Brain microvascular endothelial cell (primary cell): ENCODE measurements around the gene ZYX.
A peak's percentile ranks its signal among the peaks of the same experiment; 100 is the strongest.

Experiments
- DNase-seq: peaks from one replicate; pipeline ENCODE4 v3.0.0-alpha.2; 2020
- H3K27ac ChIP-seq: fragments of 250-450 bp; sonication (Bioruptor Pico); 2 replicates; pipeline ENCODE4 v1.5.1; 2020; ENCODE audit warnings: mild to moderate bottlenecking, moderate library complexity
- H3K27me3 ChIP-seq: fragments of 250-450 bp; sonication (Bioruptor Pico); replicated peaks from 2 replicates; pipeline ENCODE4 v1.5.1; 2020; ENCODE audit warnings: mild to moderate bottlenecking
- H3K36me3 ChIP-seq: fragments of 250-450 bp; sonication (Bioruptor Pico); replicated peaks from 2 replicates; pipeline ENCODE4 v1.5.1; 2020; ENCODE audit warnings: mild to moderate bottlenecking
- H3K4me3 ChIP-seq: 2 replicates; pipeline ENCODE4 v1.5.1; 2011; ENCODE audit warnings: low read depth, mild to moderate bottlenecking, control low read depth, low read length, moderate library complexity
- in situ Hi-C: cut with HindIII; loops from 2 replicates; pipeline ENCODE4 v1.10.0; 2017; ENCODE audit warnings: low sequenced_read_pairs, low pct_ligation_motif_present
- TF ChIP-seq, protein P1 (sequence below): IDR thresholded peaks from 2 replicates; pipeline ENCODE4 v1.5.1; 2011; ENCODE audit warnings: low read depth, mild to moderate bottlenecking, moderate library complexity, low read length, control low read depth, inconsistent platforms; ENCODE audit errors: missing control alignments

The ZYX gene

DNA sequence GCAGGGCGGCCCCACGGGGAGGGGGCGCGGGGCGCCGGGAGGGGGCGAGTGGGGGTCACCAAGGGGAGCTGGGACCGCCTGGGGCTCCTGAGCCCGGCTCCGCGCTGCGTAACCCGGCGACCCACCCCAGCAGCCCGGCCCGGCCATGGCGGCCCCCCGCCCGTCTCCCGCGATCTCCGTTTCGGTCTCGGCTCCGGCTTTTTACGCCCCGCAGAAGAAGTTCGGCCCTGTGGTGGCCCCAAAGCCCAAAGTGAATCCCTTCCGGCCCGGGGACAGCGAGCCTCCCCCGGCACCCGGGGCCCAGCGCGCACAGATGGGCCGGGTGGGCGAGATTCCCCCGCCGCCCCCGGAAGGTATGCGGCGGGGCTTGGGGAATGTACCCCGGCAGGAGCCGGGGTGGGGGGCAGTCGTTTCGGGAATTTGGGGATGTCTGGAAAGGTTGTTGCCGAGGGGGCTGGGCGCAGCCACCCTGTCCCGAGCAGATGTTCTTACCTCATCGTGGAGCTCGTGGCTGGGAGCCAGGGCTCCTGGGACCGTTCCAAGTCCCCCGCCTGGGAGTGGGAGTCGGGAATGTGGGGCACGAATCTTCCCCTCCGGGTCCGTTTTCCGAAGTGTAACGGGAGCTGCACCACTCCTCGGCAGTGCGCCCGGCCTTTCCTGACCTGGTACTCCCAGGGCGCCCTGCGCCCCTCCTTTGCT, 431 bp downstream of the ZYX start:
- TF ChIP-seq, protein P1, sequence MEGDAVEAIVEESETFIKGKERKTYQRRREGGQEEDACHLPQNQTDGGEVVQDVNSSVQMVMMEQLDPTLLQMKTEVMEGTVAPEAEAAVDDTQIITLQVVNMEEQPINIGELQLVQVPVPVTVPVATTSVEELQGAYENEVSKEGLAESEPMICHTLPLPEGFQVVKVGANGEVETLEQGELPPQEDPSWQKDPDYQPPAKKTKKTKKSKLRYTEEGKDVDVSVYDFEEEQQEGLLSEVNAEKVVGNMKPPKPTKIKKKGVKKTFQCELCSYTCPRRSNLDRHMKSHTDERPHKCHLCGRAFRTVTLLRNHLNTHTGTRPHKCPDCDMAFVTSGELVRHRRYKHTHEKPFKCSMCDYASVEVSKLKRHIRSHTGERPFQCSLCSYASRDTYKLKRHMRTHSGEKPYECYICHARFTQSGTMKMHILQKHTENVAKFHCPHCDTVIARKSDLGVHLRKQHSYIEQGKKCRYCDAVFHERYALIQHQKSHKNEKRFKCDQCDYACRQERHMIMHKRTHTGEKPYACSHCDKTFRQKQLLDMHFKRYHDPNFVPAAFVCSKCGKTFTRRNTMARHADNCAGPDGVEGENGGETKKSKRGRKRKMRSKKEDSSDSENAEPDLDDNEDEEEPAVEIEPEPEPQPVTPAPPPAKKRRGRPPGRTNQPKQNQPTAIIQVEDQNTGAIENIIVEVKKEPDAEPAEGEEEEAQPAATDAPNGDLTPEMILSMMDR: no peak
- H3K27ac ChIP-seq: peak overlapping the region; percentile 99
- peak overlapping the region; percentile 93 for H3K4me3 ChIP-seq
- peaks cover 47% of the 10 kb centered on the region for H3K36me3 ChIP-seq
- in situ Hi-C loops: no loop called here
- DNase-seq: peak; percentile 73
- no peaks in the 10 kb centered on the region for H3K27me3 ChIP-seq

DNA sequence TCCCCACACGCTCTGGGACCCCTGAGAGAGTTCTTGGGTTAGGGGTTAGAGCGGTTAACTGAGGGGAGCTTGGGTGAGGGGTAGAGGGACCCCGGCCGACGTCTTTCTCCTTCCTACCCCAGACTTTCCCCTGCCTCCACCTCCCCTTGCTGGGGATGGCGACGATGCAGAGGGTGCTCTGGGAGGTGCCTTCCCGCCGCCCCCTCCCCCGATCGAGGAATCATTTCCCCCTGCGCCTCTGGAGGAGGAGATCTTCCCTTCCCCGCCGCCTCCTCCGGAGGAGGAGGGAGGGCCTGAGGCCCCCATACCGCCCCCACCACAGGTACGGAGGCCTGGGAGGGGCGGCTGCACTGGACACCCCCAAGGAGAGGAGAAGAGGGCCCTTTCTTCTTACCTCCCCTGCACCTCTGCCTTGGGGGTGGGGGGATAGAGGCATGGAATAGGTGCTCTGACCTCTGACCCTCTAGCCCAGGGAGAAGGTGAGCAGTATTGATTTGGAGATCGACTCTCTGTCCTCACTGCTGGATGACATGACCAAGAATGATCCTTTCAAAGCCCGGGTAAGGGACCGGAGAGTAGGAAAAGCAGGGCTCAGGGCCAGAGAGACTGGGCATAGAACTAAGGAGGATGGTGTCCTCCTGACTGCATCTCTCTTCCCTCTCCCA, 1.1 kb downstream of the ZYX start:
- Histone ChIP-seq H3K36me3 (peaks cover 54% of the 10 kb centered on the region), H3K27me3 (no peaks in the 10 kb centered on the region), H3K4me3 (peak overlapping the region; percentile 93), H3K27ac (peak overlapping the region; percentile 99)
- DNase-seq: no peak
- TF ChIP-seq, protein P1: no peak
- in situ Hi-C loops: no loop called here

DNA sequence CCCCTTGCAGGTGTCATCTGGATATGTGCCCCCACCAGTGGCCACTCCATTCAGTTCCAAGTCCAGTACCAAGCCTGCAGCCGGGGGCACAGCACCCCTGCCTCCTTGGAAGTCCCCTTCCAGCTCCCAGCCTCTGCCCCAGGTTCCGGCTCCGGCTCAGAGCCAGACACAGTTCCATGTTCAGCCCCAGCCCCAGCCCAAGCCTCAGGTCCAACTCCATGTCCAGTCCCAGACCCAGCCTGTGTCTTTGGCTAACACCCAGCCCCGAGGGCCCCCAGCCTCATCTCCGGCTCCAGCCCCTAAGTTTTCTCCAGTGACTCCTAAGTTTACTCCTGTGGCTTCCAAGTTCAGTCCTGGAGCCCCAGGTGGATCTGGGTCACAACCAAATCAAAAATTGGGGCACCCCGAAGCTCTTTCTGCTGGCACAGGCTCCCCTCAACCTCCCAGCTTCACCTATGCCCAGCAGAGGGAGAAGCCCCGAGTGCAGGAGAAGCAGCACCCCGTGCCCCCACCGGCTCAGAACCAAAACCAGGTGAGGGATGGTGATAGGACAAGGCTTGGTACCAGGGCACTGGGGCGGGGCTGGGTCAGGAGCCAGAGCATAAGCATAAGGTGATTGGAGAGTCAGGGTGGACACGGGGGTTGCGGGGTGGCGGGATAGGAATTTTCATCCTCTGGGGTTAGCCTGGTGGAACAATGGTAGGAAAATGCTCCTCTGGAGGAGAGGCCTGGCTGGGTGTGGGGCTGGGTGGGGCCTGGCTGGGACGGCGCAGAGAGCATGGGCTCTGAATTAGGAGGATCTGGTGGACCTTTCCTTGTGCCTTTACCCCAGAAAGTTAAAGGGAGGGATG, 1.9 kb downstream of the ZYX start:
- Histone ChIP-seq H3K4me3 (peak overlapping the region; percentile 93), H3K36me3 (peaks cover 61% of the 10 kb centered on the region), H3K27me3 (no peaks in the 10 kb centered on the region), H3K27ac (peak overlapping the region; percentile 99)
- TF ChIP-seq, protein P1: no peak
- in situ Hi-C loops: no loop called here
- DNase-seq: no peak

DNA sequence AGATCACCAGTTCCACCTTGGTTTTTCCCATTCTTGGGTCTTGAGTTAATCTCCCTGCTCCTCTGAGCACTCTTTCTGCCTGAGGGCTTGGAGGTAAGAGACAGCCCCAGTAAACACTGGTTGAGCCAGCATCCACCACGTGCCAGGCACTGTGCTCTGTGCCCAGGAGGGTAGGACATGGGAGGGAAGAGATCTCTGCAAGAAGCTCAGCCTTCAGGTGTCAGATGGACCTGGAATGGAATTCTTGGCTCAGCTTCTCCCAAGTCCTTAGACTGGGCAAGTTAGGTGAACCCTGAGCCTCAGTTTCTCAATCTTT, 2.5 kb downstream of the ZYX start:
- peaks cover 67% of the 10 kb centered on the region for H3K36me3 ChIP-seq
- in situ Hi-C loops: no loop called here
- H3K4me3 ChIP-seq: peak overlapping the region; percentile 93
- peak overlapping the region; percentile 14 for H3K27ac ChIP-seq
- TF ChIP-seq, protein P1: no peak
- H3K27me3 ChIP-seq: no peaks in the 10 kb centered on the region
- no peak for DNase-seq

DNA sequence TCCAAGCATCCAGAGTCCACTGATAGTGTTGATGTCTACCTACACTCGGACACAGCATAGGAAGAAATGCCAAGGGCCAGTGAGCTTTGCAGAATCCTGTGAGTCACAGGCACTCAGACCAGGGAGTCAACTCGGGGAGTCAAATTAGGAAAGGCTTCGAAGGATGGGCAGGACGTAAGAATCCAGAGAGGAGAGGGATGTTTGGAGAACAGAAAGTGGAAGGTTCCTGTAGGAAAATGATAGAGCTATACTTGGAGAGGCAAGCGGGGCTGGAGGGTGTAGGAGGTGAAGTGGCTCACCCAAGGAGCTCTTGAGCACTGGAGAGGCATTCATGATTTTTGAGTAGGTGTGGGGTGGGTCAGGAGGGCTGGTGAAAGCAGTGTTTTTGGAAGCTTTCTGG, 3.0 kb downstream of the ZYX start:
- peak overlapping the region; percentile 93 for H3K4me3 ChIP-seq
- H3K36me3 ChIP-seq: peaks cover 72% of the 10 kb centered on the region
- H3K27me3 ChIP-seq: no peaks in the 10 kb centered on the region
- TF ChIP-seq, protein P1: no peak
- in situ Hi-C loops: no loop called here
- DNase-seq: peak; percentile 35
- H3K27ac ChIP-seq: peak overlapping the region; percentile 14
